ENCODE measurements around the gene CEP128. TPM values are rescaled to one million over a fixed set of nuclear protein-coding genes. Genes with fewer than 3 reads are reported as not detected.

The CEP128 gene
- total RNA-seq, 4 donors from 2014 or later = 0.82 to 3.6 (median 1.6) TPM

DNA sequence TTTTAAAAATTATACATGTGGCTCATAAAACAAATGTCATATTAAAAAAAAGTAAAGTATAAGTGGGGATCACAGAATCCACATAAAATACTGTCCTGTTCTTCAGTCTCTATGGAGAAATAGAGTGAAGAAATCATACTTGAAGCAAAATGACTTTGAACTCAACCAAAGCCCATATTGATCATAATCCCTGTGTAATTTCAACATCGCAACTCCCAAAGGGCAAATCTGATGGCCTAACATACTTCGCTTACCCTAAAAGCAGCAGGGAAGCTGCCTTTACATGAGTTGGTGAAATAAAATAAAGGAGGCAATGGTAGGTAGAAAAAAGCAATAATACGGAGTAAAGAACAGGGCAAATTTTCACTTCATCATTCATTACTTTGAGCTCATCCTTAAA, 101.8 kb downstream of the CEP128 start:
- intact Hi-C loops (cut with DNase I; ENCODE audit: low total_unique reads) = loop anchor here (10.0 kb wide), 1 partner anchor 1875 kb away; no protein-coding TSS in a partner anchor
- Histone ChIP-seq H3K9me3 (no peaks in the 10 kb centered on the region), H3K27ac (no peak overlapping the region), H3K27me3 (no peaks in the 10 kb centered on the region), H3K4me1 (peaks cover under 1 to 3% of the 10 kb centered on the region in 2 donors), H3K4me3 (no peak overlapping the region), H3K36me3 (no peaks in the 10 kb centered on the region)
- in situ Hi-C loops (cut with MboI; ENCODE audit: low sequenced_read_pairs in 4 of 4) = loop anchor here in 3 of 4 donors (25.0 kb wide), 1 partner anchor 1877 kb away; no protein-coding TSS in a partner anchor
- TF ChIP-seq, protein P1, sequence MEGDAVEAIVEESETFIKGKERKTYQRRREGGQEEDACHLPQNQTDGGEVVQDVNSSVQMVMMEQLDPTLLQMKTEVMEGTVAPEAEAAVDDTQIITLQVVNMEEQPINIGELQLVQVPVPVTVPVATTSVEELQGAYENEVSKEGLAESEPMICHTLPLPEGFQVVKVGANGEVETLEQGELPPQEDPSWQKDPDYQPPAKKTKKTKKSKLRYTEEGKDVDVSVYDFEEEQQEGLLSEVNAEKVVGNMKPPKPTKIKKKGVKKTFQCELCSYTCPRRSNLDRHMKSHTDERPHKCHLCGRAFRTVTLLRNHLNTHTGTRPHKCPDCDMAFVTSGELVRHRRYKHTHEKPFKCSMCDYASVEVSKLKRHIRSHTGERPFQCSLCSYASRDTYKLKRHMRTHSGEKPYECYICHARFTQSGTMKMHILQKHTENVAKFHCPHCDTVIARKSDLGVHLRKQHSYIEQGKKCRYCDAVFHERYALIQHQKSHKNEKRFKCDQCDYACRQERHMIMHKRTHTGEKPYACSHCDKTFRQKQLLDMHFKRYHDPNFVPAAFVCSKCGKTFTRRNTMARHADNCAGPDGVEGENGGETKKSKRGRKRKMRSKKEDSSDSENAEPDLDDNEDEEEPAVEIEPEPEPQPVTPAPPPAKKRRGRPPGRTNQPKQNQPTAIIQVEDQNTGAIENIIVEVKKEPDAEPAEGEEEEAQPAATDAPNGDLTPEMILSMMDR (IDR thresholded peaks at IDR 0.05 in 4 of 5, conservative IDR thresholded peaks at IDR 0.05 in 1 of 5) = no peak
- no peak for TF ChIP-seq POLR2A (IDR thresholded peaks at IDR 0.05)
- DNase-seq = no peak
- ATAC-seq = no peak

DNA sequence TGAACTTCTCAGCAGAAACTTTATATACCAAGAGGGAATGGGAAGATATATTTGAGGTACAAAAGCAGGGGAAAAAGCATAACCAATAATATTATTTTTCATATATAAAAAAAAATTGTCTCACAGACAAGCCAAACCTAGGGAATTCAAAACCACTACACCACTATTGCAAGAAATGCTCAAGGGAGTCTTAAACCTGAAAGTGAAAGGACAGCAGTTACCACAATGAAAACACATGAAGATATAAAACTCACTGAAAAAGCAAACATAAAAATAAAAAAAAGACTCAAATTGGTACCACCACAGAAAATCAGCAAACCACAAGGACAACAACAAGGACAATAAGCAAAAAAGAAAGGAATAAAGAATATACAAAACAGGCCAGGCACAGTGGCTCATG, 131.9 kb downstream of the CEP128 start:
- no peak overlapping the region for H3K27ac ChIP-seq
- DNase-seq (no peak), ATAC-seq (no peak)
- H3K9me3 ChIP-seq = no peaks in the 10 kb centered on the region
- intact Hi-C loops (cut with DNase I; ENCODE audit: low total_unique reads) = no loop called here
- no peak overlapping the region for H3K4me3 ChIP-seq
- H3K36me3 ChIP-seq = no peaks in the 10 kb centered on the region
- in situ Hi-C loops (cut with MboI; ENCODE audit: low sequenced_read_pairs in 4 of 4) = no loop called here
- no peaks in the 10 kb centered on the region for H3K4me1 ChIP-seq
- H3K27me3 ChIP-seq = no peaks in the 10 kb centered on the region
- TF ChIP-seq, protein P1 (IDR thresholded peaks at IDR 0.05 in 4 of 5, conservative IDR thresholded peaks at IDR 0.05 in 1 of 5) = no peak
- no peak for TF ChIP-seq POLR2A (IDR thresholded peaks at IDR 0.05)

DNA sequence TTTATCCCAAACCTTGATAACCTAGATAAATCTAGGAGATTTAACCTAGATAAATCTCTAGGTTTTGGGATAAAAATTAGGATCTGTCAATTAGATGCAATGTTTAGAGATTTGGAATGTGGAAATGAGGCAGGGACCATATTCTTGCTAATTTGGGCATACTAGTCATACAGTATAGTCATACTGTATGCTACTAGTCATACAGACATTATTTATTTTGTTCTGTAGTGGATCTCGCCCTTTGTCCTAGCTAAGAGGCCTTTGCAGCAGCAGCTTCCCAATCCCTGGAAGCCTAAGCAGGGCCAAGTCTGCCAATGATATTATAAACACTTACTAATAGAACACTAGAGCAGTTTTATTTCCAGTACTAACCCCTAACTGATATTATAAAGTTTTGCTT, 136.4 kb downstream of the CEP128 start:
- H3K27ac ChIP-seq = no peak overlapping the region
- DNase-seq (no peak), ATAC-seq (no peak)
- in situ Hi-C loops (cut with MboI; ENCODE audit: low sequenced_read_pairs in 4 of 4) (no loop called here), intact Hi-C loops (cut with DNase I; ENCODE audit: low total_unique reads) (no loop called here)
- no peak overlapping the region for H3K4me3 ChIP-seq
- no peaks in the 10 kb centered on the region for H3K27me3 ChIP-seq
- H3K36me3 ChIP-seq = no peaks in the 10 kb centered on the region
- no peak for TF ChIP-seq POLR2A (IDR thresholded peaks at IDR 0.05)
- TF ChIP-seq, protein P1 (IDR thresholded peaks at IDR 0.05 in 4 of 5, conservative IDR thresholded peaks at IDR 0.05 in 1 of 5) = no peak
- H3K9me3 ChIP-seq = no peaks in the 10 kb centered on the region
- H3K4me1 ChIP-seq = no peaks in the 10 kb centered on the region

DNA sequence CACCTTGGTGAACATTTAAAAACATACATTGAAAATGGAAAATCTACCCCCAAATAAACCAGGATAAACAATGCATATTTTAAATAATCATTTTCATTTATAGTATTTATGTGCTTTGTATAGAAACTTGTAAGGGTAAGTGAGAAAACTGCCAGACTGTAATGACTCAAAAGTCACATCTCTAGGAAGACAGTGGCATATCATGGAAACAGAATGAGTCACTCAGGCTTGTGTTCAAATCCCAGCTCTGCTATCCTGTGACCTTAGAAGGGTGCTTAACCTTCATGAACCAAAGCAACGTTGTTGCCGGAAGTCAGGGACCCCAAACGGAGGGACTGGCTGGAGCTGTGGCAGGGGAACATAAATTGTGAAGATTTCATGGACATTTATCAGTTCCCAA, 142.7 kb downstream of the CEP128 start:
- Histone ChIP-seq H3K4me3 (no peak overlapping the region), H3K36me3 (no peaks in the 10 kb centered on the region), H3K4me1 (no peaks in the 10 kb centered on the region), H3K9me3 (no peaks in the 10 kb centered on the region), H3K27ac (no peak overlapping the region), H3K27me3 (no peaks in the 10 kb centered on the region)
- ATAC-seq = no peak
- DNase-seq = no peak
- no peak for TF ChIP-seq POLR2A (IDR thresholded peaks at IDR 0.05)
- in situ Hi-C loops (cut with MboI; ENCODE audit: low sequenced_read_pairs in 4 of 4) = no loop called here
- intact Hi-C loops (cut with DNase I; ENCODE audit: low total_unique reads) = no loop called here

DNA sequence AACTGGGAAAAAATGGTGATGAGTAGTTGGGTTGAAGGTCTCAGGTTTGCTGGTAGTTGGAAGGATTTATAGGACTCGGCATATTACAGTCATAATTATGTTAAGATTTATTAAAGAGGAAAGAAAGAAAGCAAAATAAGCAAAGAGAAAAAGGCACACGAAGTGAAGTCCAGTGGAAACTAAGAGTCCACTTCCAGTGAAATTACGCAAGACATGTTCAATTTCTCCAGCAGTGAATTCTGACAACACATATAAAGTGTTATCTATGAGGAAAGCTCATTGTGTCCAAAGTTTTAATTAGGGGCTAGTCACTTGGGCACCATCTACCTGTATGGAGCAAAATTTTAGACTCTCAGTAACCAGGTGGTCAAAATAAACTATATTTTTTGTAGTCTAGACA, 143.3 kb downstream of the CEP128 start:
- H3K27ac ChIP-seq = no peak overlapping the region
- intact Hi-C loops (cut with DNase I; ENCODE audit: low total_unique reads) = no loop called here
- TF ChIP-seq POLR2A (IDR thresholded peaks at IDR 0.05) = no peak
- TF ChIP-seq, protein P1 (IDR thresholded peaks at IDR 0.05 in 4 of 5, conservative IDR thresholded peaks at IDR 0.05 in 1 of 5) = no peak
- no peaks in the 10 kb centered on the region for H3K27me3 ChIP-seq
- H3K4me1 ChIP-seq = no peaks in the 10 kb centered on the region
- H3K4me3 ChIP-seq = no peak overlapping the region
- DNase-seq (no peak), ATAC-seq (no peak)
- H3K9me3 ChIP-seq = no peaks in the 10 kb centered on the region
- H3K36me3 ChIP-seq = no peaks in the 10 kb centered on the region
- in situ Hi-C loops (cut with MboI; ENCODE audit: low sequenced_read_pairs in 4 of 4) = no loop called here

Data from gastrocnemius medialis (tissue), 4 donors.